ENCODE measurements around the gene LASP1. TPM values are rescaled to one million over a fixed set of nuclear protein-coding genes. Genes with fewer than 3 reads are reported as not detected.

LASP1 gene, protein sequence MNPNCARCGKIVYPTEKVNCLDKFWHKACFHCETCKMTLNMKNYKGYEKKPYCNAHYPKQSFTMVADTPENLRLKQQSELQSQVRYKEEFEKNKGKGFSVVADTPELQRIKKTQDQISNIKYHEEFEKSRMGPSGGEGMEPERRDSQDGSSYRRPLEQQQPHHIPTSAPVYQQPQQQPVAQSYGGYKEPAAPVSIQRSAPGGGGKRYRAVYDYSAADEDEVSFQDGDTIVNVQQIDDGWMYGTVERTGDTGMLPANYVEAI
- 100 to 1,000 TPM; 163 to 172 TPM for total RNA-seq
- polyA plus RNA-seq (ENCODE audit: insufficient read length in 6 of 6), result 100 to 1,000 TPM; 141 to 175 (median 155) TPM
- long read RNA-seq, donor 1, full-length matches to known transcripts, result 77 of 133 reads
- long read RNA-seq, donor 1, partial matches to known transcripts, result 56 of 133 reads
- long read RNA-seq, donor 1, other reads (novel, unspliced or antisense), result 0 of 133 reads
- long read RNA-seq, donor 2, full-length matches to known transcripts, result 64 of 95 reads
- long read RNA-seq, donor 2, partial matches to known transcripts, result 31 of 95 reads
- long read RNA-seq, donor 2, other reads (novel, unspliced or antisense), result 0 of 95 reads
- long read RNA-seq, donor 3, full-length matches to known transcripts, result 28 of 36 reads
- long read RNA-seq, donor 3, partial matches to known transcripts, result 8 of 36 reads
- long read RNA-seq, donor 3, other reads (novel, unspliced or antisense), result 0 of 36 reads
- long read RNA-seq, donor 4, full-length matches to known transcripts, result 5 of 15 reads
- long read RNA-seq, donor 4, partial matches to known transcripts, result 1 of 15 reads
- long read RNA-seq, donor 4, other reads (novel, unspliced or antisense), result 9 of 15 reads
- long read RNA-seq, donor 5, full-length matches to known transcripts, result 58 of 74 reads
- long read RNA-seq, donor 5, partial matches to known transcripts, result 16 of 74 reads
- long read RNA-seq, donor 5, other reads (novel, unspliced or antisense), result 0 of 74 reads
- long read RNA-seq, donor 6, full-length matches to known transcripts, result 64 of 69 reads
- long read RNA-seq, donor 6, partial matches to known transcripts, result 5 of 69 reads
- long read RNA-seq, donor 6, other reads (novel, unspliced or antisense), result 0 of 69 reads
- long read RNA-seq, donor 7, full-length matches to known transcripts, result 12 of 12 reads
- long read RNA-seq, donor 7, partial matches to known transcripts, result 0 of 12 reads
- long read RNA-seq, donor 7, other reads (novel, unspliced or antisense), result 0 of 12 reads
- long read RNA-seq, donor 8, full-length matches to known transcripts, result 24 of 30 reads
- long read RNA-seq, donor 8, partial matches to known transcripts, result 6 of 30 reads
- long read RNA-seq, donor 8, other reads (novel, unspliced or antisense), result 0 of 30 reads
- long read RNA-seq, donor 9, result 0 reads
- long read RNA-seq, donor 10, full-length matches to known transcripts, result 2 of 16 reads
- long read RNA-seq, donor 10, partial matches to known transcripts, result 1 of 16 reads
- long read RNA-seq, donor 10, other reads (novel, unspliced or antisense), result 13 of 16 reads
- long read RNA-seq, donor 11, result 0 reads
- long read RNA-seq, donor 12, full-length matches to known transcripts, result 42 of 42 reads
- long read RNA-seq, donor 12, partial matches to known transcripts, result 0 of 42 reads
- long read RNA-seq, donor 12, other reads (novel, unspliced or antisense), result 0 of 42 reads

DNA sequence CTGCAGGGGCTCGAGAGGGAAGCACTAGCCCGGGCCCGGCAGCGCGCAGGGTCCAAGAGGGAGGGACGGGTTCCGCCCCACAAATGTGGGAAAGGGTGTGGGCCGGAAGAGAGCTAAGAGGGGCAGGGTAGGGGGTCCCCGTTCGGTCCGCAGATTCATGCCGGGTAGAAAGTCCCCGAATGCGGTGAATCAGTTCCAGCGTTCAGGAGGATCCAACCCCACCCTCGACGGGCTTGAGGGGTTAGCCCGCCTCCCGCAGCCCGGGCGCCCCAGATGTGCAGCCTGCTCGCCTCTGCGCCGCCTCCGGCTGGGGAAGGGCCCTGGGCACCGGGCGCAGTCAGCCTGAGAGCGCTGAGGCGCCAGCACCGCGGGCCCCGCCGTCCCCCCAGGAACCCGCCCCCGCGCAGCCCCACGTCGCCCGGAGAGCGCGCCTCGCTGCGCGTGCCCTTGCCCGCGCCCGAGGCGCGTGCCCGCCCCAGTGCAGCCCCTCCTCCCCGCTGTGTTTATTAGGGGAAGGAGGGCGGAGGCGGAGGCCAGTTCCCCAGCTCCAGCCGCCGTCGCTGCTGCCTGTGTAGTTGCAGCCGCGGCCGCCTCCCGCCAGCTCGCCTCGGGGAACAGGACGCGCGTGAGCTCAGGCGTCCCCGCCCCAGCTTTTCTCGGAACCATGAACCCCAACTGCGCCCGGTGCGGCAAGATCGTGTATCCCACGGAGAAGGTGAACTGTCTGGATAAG, at the start of gene LASP1:
Gene LASP1, plus strand, starts transcription at position 533 of the 733 bp plus-strand sequence. Its CDS starts 132 bp downstream, at position 665.
- peak; percentile 90 to 98 (median 94) for DNase-seq
- peak; percentile 85 for ATAC-seq
- Histone ChIP-seq H3K27ac (peak within 1 kb of the TSS; percentile 96 to 98), H3K27me3 (no peaks in the 10 kb centered on the region), H3K36me3 (no peaks in the 10 kb centered on the region), H3K4me1 (peaks cover 46 to 48% of the 10 kb centered on the region in 2 donors), H3K9me3 (no peaks in the 10 kb centered on the region), H3K4me3 (peak within 1 kb of the TSS; percentile 75 to 96)
- TF ChIP-seq, protein P1, sequence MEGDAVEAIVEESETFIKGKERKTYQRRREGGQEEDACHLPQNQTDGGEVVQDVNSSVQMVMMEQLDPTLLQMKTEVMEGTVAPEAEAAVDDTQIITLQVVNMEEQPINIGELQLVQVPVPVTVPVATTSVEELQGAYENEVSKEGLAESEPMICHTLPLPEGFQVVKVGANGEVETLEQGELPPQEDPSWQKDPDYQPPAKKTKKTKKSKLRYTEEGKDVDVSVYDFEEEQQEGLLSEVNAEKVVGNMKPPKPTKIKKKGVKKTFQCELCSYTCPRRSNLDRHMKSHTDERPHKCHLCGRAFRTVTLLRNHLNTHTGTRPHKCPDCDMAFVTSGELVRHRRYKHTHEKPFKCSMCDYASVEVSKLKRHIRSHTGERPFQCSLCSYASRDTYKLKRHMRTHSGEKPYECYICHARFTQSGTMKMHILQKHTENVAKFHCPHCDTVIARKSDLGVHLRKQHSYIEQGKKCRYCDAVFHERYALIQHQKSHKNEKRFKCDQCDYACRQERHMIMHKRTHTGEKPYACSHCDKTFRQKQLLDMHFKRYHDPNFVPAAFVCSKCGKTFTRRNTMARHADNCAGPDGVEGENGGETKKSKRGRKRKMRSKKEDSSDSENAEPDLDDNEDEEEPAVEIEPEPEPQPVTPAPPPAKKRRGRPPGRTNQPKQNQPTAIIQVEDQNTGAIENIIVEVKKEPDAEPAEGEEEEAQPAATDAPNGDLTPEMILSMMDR (IDR thresholded peaks at IDR 0.05), result no peak
- intact Hi-C loops (cut with DNase I), result no loop called here

GRCh38 chr17:38824899-38825761, 44.7 kb upstream of the LASP1 start, which contains the start of gene CWC25:
Gene CWC25, minus strand, starts transcription at chr17:38825321. Its CDS starts 138 bp downstream, at chr17:38825183.
- intact Hi-C loops (cut with DNase I), result no loop called here
- ATAC-seq, result peak; percentile 90

DNA sequence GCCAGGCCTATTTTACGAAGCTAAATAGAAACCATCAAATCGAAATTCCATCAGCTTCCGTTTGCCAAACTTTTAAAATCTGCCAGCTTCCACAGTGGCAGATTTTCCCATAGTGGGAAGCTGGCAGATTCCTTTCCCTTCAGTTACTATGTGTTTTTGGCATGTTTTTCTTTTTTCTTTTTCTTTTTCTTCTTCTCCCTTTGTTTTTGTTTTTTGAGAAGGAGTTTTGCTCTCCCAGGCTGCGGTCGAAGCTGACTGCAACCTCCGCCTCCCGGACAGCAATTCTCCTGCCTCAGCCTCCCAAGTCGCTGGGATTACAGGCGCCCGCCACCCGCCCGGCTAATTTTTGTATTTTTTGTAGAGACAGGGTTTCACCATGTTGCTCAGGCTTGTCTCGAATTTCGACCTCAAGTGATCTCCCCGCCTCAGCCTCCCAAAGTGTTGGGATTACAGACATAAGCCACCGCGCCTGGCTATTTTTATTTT, 44.1 kb upstream of the LASP1 start:
- Histone ChIP-seq H3K27me3 (no peaks in the 10 kb centered on the region), H3K27ac (peak overlapping the region; percentile 94 to 95), H3K9me3 (no peaks in the 10 kb centered on the region), H3K36me3 (peaks cover 0 to 11% of the 10 kb centered on the region in 2 donors), H3K4me1 (peaks cover 11 to 35% of the 10 kb centered on the region in 2 donors), H3K4me3 (peak overlapping the region; percentile 84 to 91)
- intact Hi-C loops (cut with DNase I), result no loop called here
- ATAC-seq (no peak), DNase-seq (no peak)
- TF ChIP-seq, protein P1 (IDR thresholded peaks at IDR 0.05), result no peak

More at GRCh38 chr17:38824899-38825761, 44.7 kb upstream of the LASP1 start, which contains the start of gene CWC25:
- Histone ChIP-seq H3K4me3 (peak within 1 kb of the TSS; percentile 84 to 91), H3K4me1 (peaks cover 11 to 35% of the 10 kb centered on the region in 2 donors), H3K36me3 (peaks cover 0 to 18% of the 10 kb centered on the region in 2 donors), H3K27ac (peak within 1 kb of the TSS; percentile 94 to 95), H3K27me3 (no peaks in the 10 kb centered on the region), H3K9me3 (no peaks in the 10 kb centered on the region)
- DNase-seq, result peak; percentile 92 to 100 (median 96)
- TF ChIP-seq, protein P1 (IDR thresholded peaks at IDR 0.05), result no peak
